ENCODE measurements around the gene KIAA1217.

DNA sequence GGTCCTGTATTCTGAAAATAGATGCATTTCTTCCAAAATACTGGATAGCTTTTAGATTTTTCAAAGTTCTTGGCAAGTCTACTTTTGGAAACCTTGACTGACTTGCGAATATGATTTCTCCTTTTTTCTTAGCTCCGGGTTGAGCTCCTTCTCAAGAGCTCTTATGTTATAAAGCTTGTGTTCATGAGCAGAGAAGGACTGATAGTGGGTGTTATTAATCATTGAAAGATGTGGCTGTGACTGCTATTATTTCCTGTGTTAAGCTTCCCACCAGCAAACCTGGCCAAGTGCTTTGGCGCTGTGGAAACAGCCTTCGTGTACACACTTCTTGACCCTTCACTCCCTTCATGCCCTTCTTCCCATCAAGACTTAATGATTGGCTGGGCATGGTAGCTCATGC lies 98.2 kb downstream of the KIAA1217 start:
- TF ChIP-seq CTCF (IDR thresholded peaks at IDR 0.05) (no peak), POLR2A (IDR thresholded peaks at IDR 0.05) (no peak)
